ENCODE measurements around the gene ADAMTSL5.

ADAMTSL5 gene

DNA sequence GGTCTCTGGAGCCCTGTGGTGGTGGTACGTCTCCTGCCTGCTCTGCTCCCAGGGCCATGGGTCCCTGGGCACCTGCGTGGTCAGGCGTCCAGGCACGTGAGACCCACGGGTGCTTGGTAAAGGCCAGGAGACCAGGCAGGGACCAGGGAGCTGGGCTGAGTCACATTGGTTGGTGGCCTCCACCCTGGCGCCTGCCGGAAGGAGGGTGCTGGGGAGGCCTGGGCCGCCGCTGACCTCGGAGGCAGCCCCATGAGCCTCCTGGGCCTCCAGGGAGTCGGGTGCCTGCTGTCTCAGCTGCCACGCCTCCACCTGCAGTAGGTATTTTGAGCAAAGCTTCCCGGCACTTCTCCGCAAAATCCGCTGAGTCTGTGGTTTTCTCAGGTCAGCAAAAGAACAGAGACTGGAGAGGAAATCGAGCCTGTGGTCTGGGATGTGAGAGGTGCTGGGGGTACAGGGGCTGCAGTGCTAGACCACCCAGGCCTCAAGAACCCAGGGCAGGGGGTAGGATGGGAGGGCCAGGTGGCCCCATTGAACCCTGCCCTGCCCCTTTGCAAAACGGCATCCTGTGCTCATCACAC, 7.5 kb upstream of the ADAMTSL5 start:
- TF ChIP-seq, protein P1, sequence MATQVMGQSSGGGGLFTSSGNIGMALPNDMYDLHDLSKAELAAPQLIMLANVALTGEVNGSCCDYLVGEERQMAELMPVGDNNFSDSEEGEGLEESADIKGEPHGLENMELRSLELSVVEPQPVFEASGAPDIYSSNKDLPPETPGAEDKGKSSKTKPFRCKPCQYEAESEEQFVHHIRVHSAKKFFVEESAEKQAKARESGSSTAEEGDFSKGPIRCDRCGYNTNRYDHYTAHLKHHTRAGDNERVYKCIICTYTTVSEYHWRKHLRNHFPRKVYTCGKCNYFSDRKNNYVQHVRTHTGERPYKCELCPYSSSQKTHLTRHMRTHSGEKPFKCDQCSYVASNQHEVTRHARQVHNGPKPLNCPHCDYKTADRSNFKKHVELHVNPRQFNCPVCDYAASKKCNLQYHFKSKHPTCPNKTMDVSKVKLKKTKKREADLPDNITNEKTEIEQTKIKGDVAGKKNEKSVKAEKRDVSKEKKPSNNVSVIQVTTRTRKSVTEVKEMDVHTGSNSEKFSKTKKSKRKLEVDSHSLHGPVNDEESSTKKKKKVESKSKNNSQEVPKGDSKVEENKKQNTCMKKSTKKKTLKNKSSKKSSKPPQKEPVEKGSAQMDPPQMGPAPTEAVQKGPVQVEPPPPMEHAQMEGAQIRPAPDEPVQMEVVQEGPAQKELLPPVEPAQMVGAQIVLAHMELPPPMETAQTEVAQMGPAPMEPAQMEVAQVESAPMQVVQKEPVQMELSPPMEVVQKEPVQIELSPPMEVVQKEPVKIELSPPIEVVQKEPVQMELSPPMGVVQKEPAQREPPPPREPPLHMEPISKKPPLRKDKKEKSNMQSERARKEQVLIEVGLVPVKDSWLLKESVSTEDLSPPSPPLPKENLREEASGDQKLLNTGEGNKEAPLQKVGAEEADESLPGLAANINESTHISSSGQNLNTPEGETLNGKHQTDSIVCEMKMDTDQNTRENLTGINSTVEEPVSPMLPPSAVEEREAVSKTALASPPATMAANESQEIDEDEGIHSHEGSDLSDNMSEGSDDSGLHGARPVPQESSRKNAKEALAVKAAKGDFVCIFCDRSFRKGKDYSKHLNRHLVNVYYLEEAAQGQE (IDR thresholded peaks at IDR 0.05; ENCODE audit: low read depth) = no peak
- TF ChIP-seq FOXM1 (IDR thresholded peaks at IDR 0.05; ENCODE audit: borderline replicate concordance, low read depth) (no peak), CEBPB (IDR thresholded peaks at IDR 0.05) (no peak), NFIC (IDR thresholded peaks at IDR 0.05) (no peak), RAD21 (IDR thresholded peaks at IDR 0.05; ENCODE audit: low read depth) (no peak), EGR1 (IDR thresholded peaks at IDR 0.05) (no peak), EP300 (IDR thresholded peaks at IDR 0.05; ENCODE audit: borderline replicate concordance) (no peak), ZBTB7A (IDR thresholded peaks at IDR 0.05; ENCODE audit: low read depth) (no peak)
- TF ChIP-seq, protein P2, sequence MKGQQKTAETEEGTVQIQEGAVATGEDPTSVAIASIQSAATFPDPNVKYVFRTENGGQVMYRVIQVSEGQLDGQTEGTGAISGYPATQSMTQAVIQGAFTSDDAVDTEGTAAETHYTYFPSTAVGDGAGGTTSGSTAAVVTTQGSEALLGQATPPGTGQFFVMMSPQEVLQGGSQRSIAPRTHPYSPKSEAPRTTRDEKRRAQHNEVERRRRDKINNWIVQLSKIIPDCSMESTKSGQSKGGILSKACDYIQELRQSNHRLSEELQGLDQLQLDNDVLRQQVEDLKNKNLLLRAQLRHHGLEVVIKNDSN (IDR thresholded peaks at IDR 0.05) = no peak
- TF ChIP-seq, protein P3, sequence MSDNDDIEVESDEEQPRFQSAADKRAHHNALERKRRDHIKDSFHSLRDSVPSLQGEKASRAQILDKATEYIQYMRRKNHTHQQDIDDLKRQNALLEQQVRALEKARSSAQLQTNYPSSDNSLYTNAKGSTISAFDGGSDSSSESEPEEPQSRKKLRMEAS (IDR thresholded peaks at IDR 0.05) = no peak

DNA sequence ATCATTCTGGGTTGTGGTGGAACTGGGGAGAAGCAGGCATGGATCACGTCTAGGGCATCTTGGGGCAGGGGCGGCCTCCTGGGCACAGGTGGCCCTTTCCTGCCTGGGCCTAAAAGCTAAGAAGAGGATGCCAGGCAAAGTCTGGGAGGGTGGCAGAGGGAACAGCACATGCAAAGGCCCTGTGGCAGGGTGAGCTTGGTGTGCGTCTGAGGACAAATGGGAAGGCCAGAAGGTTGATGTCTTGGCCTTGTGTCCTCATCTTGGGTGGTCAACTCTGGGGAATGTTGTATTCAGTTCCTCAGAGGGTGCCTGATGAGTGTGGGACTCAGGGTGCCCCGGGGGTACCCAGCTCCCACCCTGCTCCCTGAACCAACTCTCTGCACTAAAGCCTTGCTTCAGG, 5.7 kb upstream of the ADAMTSL5 start:
- TF ChIP-seq ZBTB7A (IDR thresholded peaks at IDR 0.05; ENCODE audit: low read depth) = no peak
- TF ChIP-seq TAF1 (IDR thresholded peaks at IDR 0.05; ENCODE audit: low read depth) = no peak
- TF ChIP-seq CEBPB (IDR thresholded peaks at IDR 0.05) = no peak
- TF ChIP-seq, protein P1 (IDR thresholded peaks at IDR 0.05; ENCODE audit: low read depth) = no peak
- TF ChIP-seq TCF12 (IDR thresholded peaks at IDR 0.05; ENCODE audit: low read depth) = no peak
- no peak for TF ChIP-seq TEAD4 (IDR thresholded peaks at IDR 0.05)
- TF ChIP-seq YY1 (IDR thresholded peaks at IDR 0.05; ENCODE audit: low read depth) = no peak
- no peak for TF ChIP-seq EP300 (IDR thresholded peaks at IDR 0.05; ENCODE audit: borderline replicate concordance)
- no peak for TF ChIP-seq EGR1 (IDR thresholded peaks at IDR 0.05)
- TF ChIP-seq CREB1 (IDR thresholded peaks at IDR 0.05; ENCODE audit: low read depth) = no peak

DNA sequence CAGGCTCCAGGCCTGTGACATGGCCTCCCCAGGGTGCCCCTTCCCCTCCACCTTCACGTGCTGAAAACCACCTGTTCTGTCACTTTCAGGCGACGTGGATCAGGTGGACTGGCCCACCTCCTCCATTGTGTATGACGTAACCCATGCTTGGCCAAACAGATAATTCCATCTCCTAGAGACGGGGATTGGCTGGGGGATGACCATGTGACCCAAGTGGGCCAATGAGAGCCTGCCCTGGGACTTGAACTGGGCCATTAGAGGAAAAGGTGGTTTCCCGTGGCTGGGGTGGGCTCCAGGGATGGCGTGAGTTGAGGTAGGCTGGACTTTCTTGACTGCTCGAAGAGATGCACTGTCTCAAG, 3.6 kb upstream of the ADAMTSL5 start:
- no peak for TF ChIP-seq TAF1 (IDR thresholded peaks at IDR 0.05; ENCODE audit: low read depth)
- TF ChIP-seq, protein P2 (IDR thresholded peaks at IDR 0.05) = peak; percentile 78
- no peak for TF ChIP-seq ZBTB7A (IDR thresholded peaks at IDR 0.05; ENCODE audit: low read depth)

DNA sequence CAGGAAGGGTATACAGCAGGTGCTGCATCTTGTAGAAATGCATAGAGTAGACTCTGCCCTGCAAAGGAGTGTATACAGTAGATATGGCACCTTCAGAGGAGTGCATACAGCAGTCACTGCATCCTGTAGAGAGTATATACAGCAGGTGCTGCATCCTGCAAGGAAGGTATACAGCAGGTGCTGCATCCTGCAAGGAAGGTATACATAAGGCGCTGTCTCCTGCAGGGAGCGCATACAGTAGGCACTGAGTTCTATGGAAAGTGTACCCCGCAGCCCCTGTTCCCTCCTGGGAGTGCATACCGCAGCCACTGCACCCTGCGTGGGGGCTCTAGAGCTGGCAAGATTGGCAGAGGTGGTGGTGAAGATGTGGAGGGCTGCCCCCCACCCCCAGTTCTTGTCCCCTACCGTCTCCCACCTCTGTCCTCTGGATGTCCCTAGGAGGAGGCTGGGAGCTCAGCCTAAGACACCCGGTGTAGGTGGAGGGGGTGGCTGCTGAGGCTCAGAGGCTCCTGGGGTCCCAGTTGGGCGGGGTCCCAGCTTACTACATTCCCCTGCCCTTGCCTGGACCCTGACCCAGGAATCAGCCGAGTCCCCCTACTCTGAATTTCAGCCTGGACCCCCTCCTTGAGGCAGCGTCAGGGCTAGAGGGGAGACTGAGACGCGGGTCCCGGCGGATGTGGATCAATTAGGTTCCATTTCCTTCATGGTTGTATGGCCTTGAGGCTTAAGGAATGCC, 2.3 kb upstream of the ADAMTSL5 start:
- TF ChIP-seq ZBTB7A (IDR thresholded peaks at IDR 0.05; ENCODE audit: low read depth) = no peak
- TF ChIP-seq TAF1 (IDR thresholded peaks at IDR 0.05; ENCODE audit: low read depth) = no peak
- TF ChIP-seq TCF12 (IDR thresholded peaks at IDR 0.05; ENCODE audit: low read depth) = no peak
- TF ChIP-seq RAD21 (IDR thresholded peaks at IDR 0.05; ENCODE audit: low read depth) = no peak

DNA sequence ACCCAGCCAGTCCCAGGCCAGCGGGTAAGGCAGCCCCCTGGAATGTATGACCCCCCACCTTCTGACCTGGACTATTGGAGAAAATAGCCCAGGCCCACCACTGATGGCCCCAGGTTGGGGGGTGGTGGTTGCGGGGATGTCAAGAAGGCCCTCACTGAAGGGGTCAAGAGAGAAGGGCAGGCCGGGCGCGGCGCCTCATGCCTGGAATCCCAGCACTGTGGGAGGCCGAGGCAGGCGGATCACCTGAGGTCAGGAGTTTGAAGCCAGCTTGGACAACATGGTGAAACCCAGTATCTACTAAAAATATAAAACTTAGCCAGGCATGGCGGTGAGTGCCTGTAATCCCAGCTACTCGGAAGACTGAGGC, 1.5 kb upstream of the ADAMTSL5 start:
- no peak for TF ChIP-seq YY1 (IDR thresholded peaks at IDR 0.05; ENCODE audit: low read depth)
- no peak for TF ChIP-seq RAD21 (IDR thresholded peaks at IDR 0.05; ENCODE audit: low read depth)
- no peak for TF ChIP-seq EGR1 (IDR thresholded peaks at IDR 0.05)
- TF ChIP-seq CREB1 (IDR thresholded peaks at IDR 0.05; ENCODE audit: low read depth) = no peak
- no peak for TF ChIP-seq TCF12 (IDR thresholded peaks at IDR 0.05; ENCODE audit: low read depth)
- no peak for TF ChIP-seq ZBTB7A (IDR thresholded peaks at IDR 0.05; ENCODE audit: low read depth)
- TF ChIP-seq, protein P1 (IDR thresholded peaks at IDR 0.05; ENCODE audit: low read depth) = no peak
- no peak for TF ChIP-seq EP300 (IDR thresholded peaks at IDR 0.05; ENCODE audit: borderline replicate concordance)
- TF ChIP-seq CEBPB (IDR thresholded peaks at IDR 0.05) = no peak
- TF ChIP-seq, protein P3 (IDR thresholded peaks at IDR 0.05) = no peak
- no peak for TF ChIP-seq FOXM1 (IDR thresholded peaks at IDR 0.05; ENCODE audit: borderline replicate concordance, low read depth)
- no peak for TF ChIP-seq NFIC (IDR thresholded peaks at IDR 0.05)
- no peak for TF ChIP-seq TAF1 (IDR thresholded peaks at IDR 0.05; ENCODE audit: low read depth)
- TF ChIP-seq TEAD4 (IDR thresholded peaks at IDR 0.05) = no peak
- TF ChIP-seq, protein P2 (IDR thresholded peaks at IDR 0.05) = no peak
